NCI-H146 (cell line): ENCODE measurements around the gene ZNF396.

Experiments used
- DNase-seq: peaks from one replicate; lab custom pipeline; 2025; lab: John Stamatoyannopoulos, UW

Gene ZNF396

DNA sequence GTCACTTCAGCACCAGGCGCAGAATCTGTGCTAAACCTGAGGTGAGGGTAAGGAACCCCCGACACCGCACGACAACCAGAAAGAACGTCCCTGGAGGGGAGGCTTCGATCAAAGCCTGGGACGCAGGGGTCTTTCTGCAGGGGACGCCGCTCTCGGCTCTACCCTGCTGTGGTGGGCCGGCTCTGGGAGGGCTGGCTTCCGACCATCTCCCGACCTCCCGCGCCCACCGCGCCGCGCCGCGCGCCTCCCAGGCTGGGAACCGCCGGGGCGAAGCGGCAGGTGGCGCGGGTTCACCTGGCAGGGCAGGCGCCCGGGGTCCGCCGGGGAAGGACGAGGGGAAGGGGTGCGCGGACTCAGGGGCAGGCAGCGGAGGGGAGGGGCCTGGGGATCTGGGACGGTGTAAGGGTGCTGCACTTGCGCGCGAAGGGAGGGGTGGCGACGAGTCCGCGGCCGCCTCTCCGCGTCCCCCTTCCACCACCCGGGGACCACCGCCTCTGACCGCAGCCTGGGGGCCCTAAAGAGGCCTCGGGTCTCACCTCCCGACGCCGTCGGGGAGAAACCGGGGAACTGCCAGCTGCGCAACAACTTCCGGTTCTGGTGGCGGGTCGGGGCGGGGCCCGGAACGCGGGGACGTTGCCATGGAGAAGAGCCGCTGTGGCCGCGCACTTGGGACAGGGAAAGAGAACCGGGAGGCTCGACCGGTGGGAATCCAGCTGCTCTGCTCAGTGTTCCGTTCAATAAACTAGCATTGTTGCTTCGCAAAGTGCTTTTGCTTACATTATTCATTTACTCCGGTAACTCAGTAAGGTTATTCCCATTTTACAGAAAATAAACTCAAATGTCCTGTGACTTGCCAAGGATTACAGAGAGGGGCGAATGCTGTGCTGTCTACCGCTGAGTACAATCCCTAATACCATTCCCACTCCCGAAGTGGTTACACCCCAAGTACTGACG is at the start of gene ZNF396:
ZNF396 (minus strand) TSS at position 596 of the 954 bp plus-strand sequence. CDS start 3,045 bp downstream, outside the sequence.
- peak; percentile 87 for DNase-seq

DNA sequence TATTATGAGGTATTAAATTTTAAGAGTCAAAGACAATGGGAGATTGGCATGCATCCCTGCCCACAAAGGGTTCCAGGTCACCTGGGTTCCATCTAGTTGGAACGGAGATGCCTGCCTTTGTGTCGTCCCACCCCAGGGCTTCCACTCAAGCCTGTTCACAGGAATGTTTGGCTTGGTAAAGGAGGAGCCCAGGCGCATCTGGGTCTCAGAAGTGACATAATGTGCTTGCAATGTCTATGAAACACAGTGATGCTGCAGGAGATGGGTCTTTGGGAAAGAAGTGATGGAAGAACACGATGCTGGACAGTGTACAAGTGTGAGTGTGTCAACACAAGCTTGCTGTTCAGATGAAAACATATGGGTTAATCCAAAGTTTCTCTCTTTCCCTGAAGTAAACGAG is 49.6 kb upstream of the ZNF396 start:
- DNase-seq, result no peak

DNA sequence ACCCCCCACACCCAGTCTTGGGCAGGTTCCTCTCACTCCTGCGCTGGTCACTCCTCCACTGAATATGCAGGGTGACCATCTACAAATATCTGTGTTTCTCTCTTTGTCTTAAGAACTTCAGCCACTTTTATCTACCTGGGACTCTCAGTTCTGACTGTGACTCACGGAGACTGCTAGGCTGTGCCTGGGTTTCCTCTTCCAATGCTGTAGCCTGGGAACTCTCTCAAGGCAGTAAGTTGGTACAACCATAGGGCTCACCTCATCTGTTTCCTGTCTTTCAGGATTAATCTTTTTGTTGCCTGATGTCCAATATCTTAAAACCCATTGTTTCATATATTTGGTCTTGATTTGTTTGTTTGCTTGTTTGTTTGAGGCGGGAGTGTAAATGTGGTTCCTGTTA is 47.2 kb upstream of the ZNF396 start:
- DNase-seq, result no peak

DNA sequence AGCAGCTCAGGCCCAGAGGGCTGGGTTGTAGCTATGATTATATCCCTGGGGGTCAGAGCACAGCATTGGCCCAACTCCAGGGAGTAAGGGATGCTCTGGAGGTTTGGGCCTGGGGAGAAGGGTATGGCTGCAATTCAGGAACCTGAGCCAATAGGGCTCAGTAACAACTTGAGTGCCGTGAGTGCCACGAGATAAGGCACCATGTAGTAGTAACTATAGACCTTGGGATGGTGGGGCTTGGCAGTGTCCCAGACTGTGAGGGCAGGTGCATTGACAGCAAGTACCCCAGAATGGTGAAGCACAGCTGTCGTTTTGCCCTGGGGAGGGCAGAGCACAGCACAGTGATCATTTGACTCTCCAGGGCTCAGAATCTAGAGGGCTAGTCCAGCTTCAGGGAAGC is 45.1 kb upstream of the ZNF396 start:
- no peak for DNase-seq

DNA sequence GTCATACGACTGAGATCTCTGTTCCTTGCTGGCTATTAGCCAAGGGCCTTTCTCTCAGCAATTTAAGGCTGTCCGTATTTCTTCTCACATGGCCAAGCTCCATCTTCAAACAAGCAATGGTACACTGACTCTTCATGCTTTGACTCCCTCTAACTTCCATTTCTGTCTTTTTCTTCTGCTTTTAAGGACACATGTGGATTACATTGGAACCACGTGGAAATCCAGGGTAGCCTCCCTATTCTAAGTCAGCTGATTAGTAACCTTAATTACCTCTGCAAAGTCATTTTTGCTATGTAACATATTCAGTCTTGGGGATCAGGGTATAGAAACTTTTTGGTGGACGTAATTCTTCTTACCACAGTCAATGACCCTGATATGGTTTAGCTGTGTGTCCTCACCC is 41.5 kb upstream of the ZNF396 start:
- no peak for DNase-seq

DNA sequence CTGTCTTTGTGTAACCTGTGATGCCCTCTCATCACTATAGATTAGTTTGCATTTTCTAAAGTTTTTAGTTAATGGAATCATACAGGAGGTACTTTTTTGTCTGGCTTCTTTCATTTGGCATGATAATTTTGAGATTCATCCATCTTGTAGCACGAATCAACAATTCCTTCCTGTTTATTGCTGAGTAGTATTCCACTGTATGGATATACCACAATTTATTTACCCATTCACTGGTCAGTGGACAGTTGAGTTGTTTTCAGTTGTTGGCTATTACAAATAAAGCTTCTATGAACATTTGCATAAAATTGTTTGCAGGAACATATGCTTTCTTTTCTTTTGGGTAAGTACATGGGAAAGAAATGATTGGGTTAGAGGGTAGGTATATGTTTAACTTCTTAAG is 40.1 kb upstream of the ZNF396 start:
- no peak for DNase-seq

DNA sequence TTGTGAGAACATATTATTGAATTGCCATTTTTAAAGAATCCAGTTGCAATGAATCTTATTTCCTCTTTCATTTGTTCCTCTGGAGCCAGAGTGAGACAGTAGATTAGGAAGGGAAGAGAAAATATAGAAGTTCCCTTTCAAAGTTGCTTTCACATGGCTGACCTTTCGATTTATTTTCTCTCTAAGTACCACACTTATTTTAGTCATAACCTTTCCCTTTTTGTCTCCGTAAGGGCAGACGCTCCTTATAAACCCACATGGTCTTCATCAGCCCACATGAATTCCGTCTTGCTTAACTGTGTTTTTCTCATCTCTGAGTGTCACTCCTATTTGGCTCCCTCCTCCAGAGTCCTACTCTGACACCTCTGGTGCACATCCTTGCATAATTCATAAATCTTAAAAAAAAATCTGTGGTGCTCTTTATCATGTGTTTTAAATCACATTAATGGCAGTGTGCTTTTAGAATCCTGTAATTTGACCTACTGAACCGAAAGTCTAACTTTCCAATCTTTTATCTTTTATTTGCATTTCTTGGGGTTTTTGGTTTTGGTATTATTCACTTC is 38.5 kb upstream of the ZNF396 start:
- DNase-seq, result no peak

DNA sequence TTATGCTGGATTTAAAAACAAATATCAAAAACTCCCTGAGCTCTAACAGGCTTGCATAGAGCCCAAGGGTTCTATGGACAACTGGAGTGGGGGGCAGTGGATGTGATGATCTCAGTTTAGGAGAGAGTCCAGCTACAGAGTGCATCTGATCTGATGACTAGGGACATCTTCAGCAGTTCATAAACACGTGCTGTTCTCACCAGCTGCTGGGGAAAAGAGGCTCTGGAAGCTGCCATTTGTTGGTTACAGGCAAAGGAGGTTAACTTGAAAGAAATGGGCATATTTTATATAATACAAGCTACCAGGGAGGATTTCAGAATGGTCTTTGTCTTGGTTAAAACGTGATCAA is 36.0 kb upstream of the ZNF396 start:
- DNase-seq, result no peak

DNA sequence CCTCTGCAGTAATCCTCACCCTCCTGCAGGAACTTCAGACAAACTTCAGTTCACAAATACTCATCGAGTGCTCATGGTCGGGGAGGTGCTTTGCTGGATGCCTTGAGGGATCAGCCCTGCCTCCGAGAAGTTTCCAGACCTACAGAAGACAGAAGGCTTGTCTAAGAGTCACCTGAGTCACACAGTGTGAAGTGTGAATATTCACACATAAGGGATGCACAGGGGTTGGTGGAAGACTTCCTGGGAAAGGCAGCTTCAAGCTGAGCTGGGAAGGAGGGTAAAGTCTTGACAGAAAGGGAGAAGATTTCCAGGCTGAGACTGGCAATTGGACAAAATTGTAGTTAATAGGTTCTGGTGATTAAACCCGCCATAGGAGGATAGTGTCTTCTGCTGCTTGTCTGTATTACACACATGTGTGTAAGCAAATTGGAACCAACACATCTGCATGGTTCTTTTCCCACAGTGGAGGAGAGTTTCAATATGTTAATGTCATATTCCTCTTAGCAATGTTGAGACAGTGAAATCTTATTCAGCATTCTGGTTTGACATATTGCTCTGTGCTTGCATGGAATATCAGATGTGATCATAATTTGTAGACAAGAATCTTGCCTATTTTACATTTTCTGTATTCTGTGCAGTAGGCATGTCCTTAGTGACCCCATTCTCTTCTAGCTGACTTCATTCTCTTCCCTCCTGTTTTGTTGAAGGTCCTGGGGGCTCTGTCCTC is 34.7 kb upstream of the ZNF396 start:
- DNase-seq, result no peak

DNA sequence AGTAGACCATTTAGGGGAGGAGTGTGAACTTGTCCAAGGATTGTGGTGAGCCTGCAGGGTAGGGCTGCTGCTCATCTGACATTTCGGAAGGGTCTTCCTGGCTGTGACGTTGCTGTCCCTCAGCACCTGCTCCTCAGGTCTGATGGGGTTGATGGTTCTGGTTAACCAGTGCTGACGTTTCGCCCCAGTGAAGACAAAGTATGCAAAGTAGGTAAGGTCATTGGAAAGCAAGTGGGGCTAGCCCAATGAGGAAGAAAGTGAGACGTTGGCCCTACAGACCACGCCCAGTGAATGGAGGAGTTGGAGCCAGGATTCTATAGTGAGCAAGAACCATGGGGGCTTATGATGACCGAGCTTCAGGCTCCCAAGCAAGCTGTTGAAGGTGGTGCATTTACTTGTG is 33.4 kb upstream of the ZNF396 start:
- DNase-seq, result no peak

DNA sequence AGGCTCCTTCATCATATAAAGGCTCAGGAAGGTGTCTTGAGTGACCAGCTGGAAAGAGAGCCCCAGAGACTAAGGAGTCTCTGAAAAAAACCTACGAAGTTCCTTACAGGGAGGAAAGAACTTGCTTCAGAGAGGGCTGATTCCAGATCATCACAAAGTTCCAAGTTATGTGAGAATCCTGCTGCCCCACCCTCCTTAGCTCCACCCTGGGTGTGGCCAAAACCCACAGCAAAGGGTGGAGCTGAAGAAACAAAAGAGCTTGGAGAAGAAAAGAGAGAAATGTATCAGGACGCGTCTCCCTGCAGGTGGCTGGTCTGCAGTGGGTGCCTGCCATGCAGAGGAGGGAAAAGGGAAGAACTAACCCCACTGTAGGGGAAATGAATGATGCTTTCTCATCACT is 32.8 kb upstream of the ZNF396 start:
- DNase-seq, result no peak

DNA sequence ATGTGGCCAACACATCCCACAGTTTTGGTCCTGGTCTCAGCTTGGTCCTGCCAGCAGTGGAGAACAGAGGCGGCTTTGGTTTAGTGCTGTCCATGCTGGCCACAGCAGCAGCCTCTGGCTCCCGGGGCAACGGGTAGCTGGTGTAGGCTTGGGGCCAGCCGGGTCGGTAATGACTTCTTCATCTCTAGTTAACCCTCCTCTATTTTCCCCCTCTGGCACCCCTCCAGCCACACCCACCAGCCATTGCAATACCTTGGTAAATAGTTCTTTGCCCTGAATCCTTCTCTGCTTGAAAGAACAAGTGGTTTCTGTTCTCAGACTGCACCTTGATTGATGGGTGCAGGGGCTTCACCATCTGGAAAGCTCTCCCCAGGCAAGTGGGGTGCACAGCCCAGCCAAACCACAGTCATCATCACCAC is 31.7 kb upstream of the ZNF396 start:
- no peak for DNase-seq

DNA sequence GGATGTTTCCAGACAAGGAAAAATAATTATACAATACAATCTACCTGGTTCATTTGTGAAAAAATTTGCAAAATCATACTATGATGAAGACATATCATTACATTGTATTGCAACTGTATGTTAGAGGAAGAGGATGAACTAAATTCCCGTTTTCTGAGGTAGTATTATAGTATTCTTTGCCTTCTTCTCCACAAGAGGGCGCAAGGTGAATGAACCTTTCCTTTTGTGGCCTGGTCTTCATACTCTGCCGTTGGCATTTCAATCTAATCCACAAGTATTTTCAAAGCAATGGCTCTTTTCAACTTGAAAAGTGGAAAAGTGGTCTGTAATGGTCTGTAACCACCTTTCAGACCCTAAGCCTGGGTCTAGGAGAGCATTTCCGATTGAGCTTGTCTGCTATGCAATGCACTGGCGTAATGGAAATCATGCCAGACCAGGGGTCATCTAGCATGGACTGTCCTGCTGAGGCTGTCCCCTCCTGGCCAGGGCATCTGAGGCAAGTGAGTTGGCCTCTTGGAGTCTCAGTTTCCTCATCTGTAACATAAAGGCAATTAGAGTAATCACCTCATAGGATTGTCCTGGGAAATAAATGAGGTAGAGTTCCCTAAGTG is 30.8 kb upstream of the ZNF396 start:
- DNase-seq, result peak; percentile 73

DNA sequence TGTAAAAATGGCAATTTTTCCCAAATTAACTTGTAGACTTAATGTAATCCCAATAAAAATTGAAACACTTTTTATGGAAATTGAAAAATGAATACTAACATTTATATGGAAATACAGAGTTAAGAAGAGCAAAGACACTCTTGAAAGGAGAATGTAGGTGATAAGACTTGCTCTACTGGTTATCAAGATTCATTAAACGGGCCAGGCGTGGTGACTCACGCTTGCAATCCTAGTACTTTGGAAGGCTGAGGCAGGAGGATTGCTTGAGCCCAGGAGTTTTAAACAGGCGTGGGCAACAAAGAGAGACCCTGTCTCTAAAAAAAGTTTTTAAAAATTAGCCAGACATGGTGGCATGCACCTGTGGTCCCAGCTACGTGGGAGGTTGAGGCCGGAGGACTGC is 29.5 kb upstream of the ZNF396 start:
- no peak for DNase-seq

DNA sequence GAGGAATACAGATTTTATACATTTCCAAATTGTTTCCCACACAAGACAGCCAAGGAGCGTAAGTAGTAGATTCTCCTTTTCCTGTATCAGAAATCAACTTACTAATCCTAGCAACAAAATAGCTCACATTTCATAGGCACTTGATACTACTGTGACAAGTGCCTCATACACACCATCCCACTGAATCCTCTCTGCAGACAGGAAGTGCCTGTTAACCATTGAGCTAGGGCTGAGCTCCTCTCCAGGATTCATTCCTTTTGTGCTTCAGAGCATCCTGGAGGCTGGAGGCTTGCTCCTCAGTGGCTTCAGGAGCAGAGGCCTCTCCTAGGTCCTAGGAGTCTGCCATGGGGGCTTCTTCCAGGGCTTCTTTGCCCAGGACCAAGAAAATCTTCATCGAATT is 20.8 kb upstream of the ZNF396 start:
- no peak for DNase-seq

DNA sequence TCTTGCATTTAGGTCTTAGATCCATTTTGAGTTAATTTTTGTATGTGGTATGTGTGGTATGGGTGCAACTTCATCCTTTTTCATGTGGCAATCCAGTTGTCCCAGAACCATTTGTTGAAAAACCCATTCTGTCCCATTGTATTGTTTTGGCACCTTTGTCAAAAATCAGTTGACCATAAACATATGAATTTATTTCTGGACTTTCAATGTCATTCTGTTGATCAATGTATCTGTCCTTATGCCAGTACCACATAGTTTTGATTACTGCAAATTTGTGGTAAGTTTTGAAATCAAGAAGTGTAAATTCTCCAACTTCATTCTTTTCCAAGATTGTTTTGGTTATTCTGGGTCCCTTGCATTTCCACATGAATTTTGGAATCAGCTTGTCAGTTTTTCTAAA is 16.6 kb upstream of the ZNF396 start:
- no peak for DNase-seq

DNA sequence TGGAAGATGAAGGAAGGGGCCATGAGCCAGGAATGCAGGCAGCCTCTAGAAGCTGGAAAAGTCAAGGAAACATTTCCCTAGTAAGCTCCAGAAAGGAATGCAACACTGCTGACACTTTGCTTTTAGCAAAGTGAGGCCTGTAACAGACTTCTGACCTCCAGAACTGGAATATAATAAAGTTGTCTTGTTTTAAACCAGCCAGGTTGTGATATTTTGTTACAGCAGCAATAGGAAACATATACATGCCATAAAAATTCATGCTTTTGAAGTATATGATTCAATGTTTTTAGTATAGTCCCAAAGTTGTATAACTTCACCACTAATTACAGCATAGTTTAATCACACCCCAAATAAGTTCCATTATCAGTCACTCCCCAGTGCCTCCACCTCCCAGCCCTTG is 15.2 kb upstream of the ZNF396 start:
- DNase-seq, result no peak

DNA sequence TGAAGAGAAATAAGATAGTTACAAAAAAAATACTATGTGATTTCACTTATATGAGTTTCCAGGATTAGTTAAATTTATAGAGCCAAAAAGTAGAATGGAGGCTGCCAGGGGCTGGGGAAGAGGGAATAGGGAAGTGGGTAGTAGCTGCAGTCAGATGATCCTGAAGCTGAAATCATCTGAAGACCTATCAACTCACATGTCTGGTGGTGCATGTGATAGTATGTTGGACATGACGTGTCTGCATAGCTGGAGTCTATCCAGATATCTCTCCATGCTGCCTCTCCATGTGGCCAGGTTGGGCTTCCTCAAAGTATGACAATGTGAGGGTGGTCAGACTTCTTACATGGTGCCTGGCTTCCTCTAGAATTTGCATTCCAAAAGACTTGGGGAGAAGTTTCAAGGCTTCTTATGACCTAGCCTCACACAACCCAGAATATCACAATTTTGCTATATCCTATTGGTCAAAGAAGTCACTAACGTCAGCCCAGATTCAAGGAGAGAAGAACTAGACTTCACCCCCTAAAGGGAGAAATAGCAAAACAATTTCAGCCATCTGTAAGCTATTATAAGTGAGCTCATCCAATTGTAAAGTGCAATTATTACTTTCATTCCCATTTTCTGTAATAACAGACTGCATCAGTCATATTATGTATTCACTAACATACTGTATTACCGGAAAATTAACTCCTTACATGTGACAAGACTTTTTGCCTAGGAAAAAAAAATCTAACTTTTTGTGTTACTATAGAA is 14.0 kb upstream of the ZNF396 start:
- no peak for DNase-seq

DNA sequence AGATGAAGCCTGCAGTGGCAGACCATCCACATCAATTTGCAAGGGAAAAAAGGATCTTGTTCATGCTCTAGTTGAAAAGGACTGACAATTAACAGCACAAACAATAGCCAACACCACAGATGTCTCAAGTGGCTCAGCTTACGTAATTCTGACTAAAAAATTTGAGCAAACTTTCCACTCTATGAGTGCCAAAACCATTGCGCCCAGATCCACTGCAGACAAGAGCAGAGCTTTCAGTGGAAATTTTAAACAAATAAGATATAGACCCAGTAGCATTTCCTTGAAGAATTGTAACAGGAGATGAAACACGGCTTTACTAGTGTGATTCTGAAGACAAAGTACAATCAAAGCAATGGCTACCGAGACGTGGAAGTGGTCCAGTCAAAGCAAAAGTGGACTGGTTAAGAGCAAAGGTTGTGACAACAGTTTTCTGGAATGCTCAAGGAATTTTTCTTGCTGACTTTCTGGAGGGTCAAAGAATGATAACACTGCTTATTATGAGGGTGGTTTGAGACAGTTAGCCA is 12.0 kb upstream of the ZNF396 start:
- no peak for DNase-seq

DNA sequence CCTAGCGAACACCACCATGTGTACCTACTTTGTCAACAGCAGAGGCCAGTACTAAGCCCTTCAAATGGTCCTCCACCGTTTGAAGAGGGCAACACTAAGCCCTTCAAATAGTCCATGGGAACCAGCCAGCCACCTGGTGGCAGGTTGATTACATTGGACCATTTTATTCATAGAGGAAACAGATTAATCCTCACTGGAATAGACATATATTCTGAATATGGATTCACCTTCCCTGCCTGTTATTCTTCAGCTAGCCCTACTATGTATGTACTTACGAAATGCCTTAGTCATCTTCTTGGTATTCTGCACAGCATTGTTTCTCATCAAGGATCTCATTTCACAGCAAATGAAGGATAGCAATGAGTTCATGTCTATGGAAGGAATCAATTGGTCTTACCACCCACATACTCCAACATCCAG is 10.0 kb upstream of the ZNF396 start:
- peak; percentile 53 for DNase-seq

DNA sequence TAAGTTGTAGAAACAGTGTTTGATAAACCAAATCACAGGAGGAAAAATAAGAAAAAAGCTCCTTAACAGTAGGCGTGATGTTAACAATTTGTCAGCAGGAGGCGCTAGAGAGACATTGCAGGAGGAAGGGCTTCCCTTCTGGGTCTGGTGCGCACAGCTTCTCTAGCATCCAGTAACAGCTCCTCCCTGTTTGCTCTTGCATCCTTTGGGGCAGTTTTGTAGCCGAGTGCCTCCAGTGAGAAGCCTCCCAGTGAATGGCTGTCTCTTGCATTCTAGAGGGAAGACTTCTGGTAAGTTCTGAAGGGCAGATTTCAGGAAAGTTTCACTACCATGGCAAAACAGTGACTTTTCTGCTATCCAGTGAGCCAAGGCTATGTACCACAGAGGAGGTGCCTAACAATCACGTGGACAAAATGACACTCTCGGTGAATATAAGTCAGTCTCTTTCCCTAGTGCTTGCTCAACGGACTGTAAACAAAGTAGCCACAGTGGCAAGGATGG is 9.5 kb upstream of the ZNF396 start:
- DNase-seq, result peak; percentile 89
